ENCODE data around the gene ADRA2B.
A peak's percentile ranks its signal among the peaks of the same experiment; 100 is the strongest.

The ADRA2B gene

DNA sequence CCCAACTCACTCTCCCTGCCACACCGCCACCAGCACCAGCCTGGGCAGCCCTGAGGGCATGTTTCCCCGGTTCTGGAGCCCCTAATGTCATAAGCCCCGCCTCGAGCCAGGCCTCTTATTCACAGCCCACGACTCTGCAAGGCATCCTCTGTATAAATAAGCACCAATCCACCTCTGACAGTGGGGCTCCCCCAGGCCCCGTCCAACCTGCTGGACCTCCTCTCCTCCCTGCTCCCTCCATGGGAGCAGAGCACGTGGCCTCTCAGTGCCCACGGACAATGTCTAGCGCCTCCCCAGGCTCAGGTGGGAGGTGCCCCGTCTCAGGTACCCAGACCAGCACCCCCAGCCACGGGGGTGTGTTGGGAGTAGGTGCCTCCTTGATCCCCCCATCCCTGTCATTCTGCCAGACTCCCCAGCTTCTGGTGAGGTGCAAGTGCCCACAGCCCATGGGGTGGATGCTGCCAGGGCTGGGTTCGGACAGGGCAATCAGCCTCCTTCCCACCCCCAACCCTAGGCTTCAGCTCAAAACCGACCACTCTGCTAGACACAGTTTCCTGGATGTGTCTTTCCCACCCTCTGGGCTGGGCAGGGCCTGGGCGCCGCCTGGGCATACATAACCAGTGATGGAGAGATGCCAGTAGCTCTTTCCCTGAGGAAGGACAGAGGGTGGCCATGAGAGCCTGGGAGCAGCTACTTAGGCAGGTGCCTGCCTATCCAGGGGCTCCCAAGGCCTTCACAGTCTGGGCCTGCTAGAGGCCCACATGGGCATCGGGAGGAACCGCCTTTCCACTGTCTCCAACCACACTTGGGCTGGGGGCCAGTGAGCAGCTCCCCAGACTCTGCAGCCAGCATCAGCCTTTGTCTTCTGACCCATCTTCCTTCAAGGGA lies 1.6 kb upstream of the ADRA2B start:
- no peak for DNase-seq (ENCODE audit: low read depth in 3 of 3)

- DNase-seq (ENCODE audit: low read depth in 3 of 3) = peak in 2 of 3 donors; percentile 41 to 67
These were observed 635 bp upstream of the ADRA2B start for GRCh38 chr2:96116879-96117533.

DNA sequence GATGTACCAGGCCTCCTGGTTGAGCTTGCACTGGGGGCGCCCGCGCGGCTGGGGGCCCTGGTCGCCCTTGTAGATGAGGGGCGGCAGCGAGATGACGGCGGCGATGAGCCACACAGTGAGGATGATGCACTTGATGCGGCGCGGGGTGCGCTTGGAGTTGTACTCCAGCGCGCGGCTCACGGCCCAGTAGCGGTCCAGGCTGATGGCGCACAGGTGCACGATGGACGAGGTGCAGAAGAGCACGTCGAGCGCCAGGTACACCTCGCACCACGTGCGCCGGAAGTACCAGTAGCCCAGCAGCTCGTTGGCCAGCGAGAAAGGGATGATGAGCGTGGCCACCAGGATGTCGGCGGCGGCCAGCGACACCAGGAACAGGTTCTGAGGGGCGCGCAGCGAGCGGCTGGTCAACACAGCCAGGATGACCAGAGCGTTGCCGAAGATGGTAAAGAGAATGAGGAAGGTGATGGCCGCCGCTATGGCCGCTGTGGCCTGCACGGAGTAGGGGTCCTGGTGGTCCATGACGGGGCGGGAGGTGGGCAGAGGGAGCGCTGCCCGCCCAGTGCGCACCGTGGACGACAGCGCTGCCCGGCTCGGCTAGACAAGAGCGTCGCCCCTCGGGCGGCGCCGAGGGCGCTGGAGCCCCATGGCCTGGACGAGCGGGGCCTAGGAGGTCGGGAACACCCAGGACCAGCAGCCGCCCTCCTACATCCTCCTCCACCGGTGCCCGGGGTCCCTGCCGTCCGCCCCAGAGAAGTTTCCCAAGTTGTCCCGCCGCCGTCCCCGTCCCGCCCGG lies 544 bp downstream of the ADRA2B start:
- no peak for DNase-seq (ENCODE audit: low read depth in 3 of 3)

DNA sequence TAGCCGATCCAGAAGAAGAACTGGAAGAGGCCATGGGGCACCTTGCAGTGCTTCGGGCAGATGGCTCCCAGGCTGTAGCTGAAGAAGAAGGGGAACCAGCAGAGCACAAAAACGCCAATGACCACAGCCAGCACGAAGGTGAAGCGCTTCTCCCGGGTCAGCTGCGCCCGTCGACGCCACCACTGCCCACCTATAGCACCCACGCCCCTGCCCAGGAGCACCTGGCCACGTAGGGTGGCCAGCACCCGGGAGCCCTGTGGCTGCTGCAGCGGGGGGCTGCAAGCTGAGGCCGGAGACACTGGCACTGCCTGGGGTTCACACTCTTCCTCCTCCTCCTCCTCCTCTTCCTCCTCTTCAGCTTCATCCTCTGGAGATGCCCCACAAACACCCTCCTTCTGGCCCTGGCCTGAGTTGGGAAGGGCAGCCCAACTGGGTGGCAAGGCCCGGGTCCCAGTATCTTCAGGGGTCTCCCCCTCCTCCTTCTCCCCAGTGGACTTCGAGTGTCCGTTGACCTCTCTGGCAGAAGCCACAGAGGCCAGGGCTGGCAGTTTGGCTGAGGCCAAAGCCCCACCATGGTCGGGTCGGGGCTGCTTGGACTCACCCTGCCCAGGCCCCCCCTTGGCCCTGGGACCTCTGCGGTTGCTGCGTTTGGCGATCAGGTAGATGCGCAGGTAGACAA lies 1.3 kb downstream of the ADRA2B start:
- DNase-seq (ENCODE audit: low read depth in 3 of 3) = no peak

DNA sequence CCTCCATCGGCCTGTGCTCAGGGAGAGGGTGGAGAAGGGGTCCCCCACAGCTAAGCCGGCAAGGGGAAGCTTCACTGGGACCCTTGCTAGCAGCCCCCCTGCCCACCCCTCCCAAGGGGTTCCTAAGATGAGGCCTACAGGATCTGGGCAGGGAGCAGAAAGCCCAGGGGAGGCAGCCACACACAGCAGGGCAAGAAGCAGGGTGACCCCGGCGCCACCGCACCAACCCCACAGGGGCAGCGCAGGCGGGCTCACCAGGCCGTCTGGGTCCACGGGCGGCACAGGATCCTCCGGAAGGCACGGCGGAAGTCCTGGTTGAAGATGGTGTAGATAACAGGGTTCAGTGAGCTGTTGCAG lies 1.8 kb downstream of the ADRA2B start:
- DNase-seq (ENCODE audit: low read depth in 3 of 3) = no peak

DNA sequence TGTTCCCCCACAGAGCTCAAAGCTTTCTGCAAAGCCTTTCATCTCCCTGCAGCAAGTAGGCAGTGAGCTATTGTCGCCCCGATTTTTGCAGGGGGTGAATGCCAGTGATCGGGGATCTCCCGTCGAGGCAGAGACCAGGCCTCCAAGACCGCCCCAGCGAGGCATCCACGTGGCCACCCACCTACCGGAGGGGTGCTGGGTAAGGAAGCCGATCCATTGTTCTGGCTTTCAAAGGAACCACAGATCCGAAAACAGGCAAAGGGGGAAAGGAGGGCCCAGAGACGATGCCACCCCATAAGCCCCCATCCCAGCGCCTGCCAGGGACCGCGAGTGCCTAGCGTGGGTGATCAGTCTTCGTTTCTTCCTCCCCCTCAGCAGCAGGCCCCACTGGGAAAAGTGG lies 2.4 kb downstream of the ADRA2B start:
- no peak for DNase-seq (ENCODE audit: low read depth in 3 of 3)

- DNase-seq (ENCODE audit: low read depth in 3 of 3) = no peak
These were observed 3.0 kb downstream of the ADRA2B start for GRCh38 chr2:96113367-96113677.

DNA sequence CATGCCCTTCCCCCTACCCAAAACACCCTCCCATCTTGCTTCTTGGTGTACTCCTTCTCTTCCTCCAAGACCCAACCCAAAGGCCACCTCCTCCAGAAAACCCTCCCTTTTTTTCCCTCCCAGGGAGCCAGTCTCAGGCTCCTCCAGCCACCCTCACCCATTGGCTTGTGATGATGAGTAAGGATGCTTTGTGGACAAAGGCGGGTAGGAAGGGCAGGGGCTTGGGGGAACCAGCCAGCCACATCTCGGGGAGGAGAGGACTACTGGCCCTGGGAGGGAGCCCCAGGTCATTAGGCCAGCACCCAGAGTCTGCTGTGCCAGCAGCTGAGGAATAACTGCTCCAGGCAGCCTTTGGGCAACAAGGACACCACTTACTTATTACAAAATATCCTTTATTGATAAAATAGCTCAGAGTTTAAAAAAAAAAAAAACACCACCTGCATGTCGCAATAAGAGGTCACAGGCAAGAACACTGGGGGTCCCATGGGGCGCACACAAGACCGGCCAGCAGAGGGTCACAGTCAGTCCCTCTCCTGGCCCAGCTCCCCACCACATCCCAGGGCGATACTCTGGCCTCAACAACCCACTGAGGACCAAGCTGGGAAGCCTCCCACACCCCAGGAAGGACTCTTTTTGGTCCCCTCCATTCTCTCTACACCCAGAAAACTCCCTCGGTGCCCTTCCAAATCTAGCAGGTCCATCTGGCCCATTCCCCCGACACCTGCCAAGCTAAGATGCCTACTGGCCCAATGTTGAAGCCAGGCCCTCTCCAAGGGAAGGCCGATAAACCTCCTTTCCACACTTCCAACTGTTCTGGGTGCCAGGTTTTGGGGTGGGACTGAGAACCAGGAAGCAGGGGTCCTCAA lies 3.6 kb downstream of the ADRA2B start:
- DNase-seq (ENCODE audit: low read depth in 3 of 3) = no peak

DNA sequence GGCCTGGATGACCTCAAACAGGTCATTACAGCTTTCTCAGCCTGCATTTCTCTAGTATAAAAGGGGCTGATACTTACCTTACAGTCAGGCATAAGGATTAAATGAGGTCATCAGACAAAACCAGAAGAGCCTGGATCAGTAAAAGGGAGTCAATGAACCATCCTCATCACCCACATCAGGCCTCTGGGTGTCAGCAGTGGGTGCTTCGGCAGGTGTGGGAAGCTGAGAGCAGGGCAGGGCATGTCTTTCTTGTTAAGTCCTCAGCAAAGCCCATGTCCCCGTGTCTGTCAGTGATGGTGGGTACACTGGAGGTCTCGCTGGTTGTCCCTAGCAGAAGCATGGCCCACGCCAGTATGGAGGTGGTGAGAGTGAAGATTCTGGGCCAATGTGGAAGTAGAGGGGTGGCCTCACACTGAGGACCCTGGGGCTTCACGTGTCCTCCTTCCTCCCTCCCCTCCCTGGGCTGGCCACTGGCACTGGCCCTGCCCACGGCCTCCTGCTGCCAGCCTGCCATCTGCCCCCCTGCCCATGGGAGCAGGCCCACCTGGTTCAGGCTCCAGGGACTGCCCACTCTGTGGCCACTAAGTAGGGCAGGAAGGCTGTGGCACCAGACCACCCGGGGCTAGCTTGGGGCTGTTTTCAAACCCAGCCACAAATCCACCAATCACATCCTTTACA lies 4.4 kb downstream of the ADRA2B start:
- DNase-seq (ENCODE audit: low read depth in 3 of 3) = no peak

GRCh38 chr2:96111257-96111640 lies 5.1 kb downstream of the ADRA2B start:
- DNase-seq (ENCODE audit: low read depth in 3 of 3) = no peak

GRCh38 chr2:96110621-96111256 lies 5.6 kb downstream of the ADRA2B start:
- no peak for DNase-seq (ENCODE audit: low read depth in 3 of 3)

DNA sequence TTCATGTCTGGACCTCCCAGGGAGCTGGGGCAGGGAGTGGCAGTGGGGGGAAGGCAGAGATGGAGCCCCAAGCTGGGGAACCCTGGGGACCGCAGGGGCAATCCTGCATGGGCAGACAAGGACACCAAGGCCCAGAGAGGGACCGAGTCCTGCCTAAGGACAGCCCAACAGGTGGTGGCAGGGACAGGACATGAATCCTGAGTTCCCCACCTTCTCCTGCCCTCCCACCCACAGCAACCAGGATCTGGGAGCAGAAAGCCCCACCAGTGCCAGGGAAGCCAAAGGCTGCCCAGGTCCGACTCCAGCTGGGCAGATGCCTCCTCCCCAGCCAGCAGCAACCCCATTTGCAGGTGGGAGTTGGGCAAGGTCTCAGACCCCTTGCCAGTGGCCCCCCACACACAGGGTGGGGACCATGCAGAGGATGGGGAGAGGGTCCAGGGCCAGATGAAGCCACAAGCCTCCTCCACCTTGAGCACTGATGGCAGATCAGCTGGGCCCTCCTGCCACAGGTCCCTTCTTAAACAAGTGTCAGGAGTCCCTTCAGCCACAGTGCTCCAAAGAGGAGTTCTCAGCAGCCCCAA lies 6.3 kb downstream of the ADRA2B start:
- no peak for DNase-seq (ENCODE audit: low read depth in 3 of 3)

- DNase-seq (ENCODE audit: low read depth in 3 of 3) = no peak
These were observed 7.0 kb downstream of the ADRA2B start for GRCh38 chr2:96109361-96109680.

GRCh38 chr2:96108541-96109360 lies 7.6 kb downstream of the ADRA2B start:
- no peak for DNase-seq (ENCODE audit: low read depth in 3 of 3)

GRCh38 chr2:96108151-96108540 lies 8.2 kb downstream of the ADRA2B start:
- DNase-seq (ENCODE audit: low read depth in 3 of 3) = no peak

- DNase-seq (ENCODE audit: low read depth in 3 of 3) = no peak
These were observed 8.7 kb downstream of the ADRA2B start for GRCh38 chr2:96107708-96108065.

GRCh38 chr2:96106991-96107707 lies 9.2 kb downstream of the ADRA2B start:
- DNase-seq (ENCODE audit: low read depth in 3 of 3) = no peak

DNA sequence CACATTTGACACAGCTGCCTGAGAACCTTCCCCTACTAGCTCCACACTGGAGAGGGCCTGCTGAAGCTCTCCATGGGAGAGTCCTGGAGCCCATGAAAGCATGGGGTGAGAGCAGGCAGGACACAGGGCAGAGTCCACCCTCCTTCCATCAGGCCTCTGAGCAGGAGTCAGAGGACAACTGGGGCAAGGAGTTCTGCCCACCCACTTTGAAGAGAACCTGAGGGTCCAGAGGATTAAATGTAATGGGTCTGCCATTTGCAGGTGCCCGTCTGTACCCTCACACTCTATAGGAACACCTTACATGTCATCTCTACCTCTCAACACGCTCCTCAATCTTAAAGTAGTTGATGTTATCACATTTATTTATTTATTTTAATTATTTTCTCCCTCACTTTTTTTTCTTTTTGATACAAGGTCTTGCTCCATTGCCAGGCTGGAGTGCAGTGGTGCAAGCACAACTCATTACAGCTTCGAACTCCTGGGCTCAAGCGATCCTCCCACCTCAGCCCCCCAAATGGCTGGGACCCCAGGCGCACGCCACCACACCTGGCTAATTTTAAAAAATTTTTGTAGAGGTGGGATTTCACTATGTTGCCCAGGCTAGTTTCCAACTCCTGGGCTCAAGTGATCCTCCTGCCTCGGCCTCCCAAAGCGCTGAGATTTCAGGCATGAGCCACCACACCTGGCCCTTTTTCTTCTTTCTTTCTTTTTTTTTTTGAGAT lies 10.2 kb downstream of the ADRA2B start:
- no peak for DNase-seq (ENCODE audit: low read depth in 3 of 3)
